ENCODE data around the gene PPP1R12B.
A peak's percentile ranks its signal among the peaks of the same experiment; 100 is the strongest.

Gene PPP1R12B

DNA sequence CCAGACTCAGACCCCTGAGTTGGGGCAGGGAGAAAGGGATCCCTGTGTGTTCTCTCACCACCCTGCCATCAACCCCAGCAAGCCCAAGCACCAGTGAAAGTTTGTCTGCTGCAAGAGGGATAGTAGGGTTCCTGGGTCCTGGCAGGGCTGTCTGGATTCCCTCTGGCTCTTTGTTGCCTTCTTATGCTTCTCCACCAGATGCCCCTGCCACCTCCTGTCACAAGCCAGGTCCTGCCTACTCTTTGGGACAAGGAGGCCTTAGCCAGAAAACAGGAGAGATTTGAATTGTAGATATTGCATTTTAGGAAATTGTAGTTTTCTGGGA lies 28.5 kb upstream of the PPP1R12B start:
- TF ChIP-seq, protein P1, sequence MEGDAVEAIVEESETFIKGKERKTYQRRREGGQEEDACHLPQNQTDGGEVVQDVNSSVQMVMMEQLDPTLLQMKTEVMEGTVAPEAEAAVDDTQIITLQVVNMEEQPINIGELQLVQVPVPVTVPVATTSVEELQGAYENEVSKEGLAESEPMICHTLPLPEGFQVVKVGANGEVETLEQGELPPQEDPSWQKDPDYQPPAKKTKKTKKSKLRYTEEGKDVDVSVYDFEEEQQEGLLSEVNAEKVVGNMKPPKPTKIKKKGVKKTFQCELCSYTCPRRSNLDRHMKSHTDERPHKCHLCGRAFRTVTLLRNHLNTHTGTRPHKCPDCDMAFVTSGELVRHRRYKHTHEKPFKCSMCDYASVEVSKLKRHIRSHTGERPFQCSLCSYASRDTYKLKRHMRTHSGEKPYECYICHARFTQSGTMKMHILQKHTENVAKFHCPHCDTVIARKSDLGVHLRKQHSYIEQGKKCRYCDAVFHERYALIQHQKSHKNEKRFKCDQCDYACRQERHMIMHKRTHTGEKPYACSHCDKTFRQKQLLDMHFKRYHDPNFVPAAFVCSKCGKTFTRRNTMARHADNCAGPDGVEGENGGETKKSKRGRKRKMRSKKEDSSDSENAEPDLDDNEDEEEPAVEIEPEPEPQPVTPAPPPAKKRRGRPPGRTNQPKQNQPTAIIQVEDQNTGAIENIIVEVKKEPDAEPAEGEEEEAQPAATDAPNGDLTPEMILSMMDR (conservative IDR thresholded peaks at IDR 0.05; ENCODE audit: low read length): no peak
- no peak for DNase-seq (ENCODE audit: low read depth)
- H3K4me3 ChIP-seq (ENCODE audit: low read length): no peak overlapping the region

GRCh38 chr1:202323731-202324130 lies 24.8 kb upstream of the PPP1R12B start:
- TF ChIP-seq, protein P1 (conservative IDR thresholded peaks at IDR 0.05; ENCODE audit: low read length): no peak
- no peak overlapping the region for H3K4me3 ChIP-seq (ENCODE audit: low read length)
- DNase-seq (ENCODE audit: low read depth): no peak

GRCh38 chr1:202324646-202325045 lies 23.9 kb upstream of the PPP1R12B start:
- TF ChIP-seq, protein P1 (conservative IDR thresholded peaks at IDR 0.05; ENCODE audit: low read length): no peak
- DNase-seq (ENCODE audit: low read depth): no peak
- H3K4me3 ChIP-seq (ENCODE audit: low read length): no peak overlapping the region

- TF ChIP-seq, protein P1 (conservative IDR thresholded peaks at IDR 0.05; ENCODE audit: low read length): no peak
- H3K4me3 ChIP-seq (ENCODE audit: low read length): no peak overlapping the region
- DNase-seq (ENCODE audit: low read depth): no peak
Observed at GRCh38 chr1:202329891-202330290, 18.6 kb upstream of the PPP1R12B start.

GRCh38 chr1:202333861-202334260 lies 14.6 kb upstream of the PPP1R12B start:
- DNase-seq (ENCODE audit: low read depth): no peak
- TF ChIP-seq, protein P1 (conservative IDR thresholded peaks at IDR 0.05; ENCODE audit: low read length): no peak
- no peak overlapping the region for H3K4me3 ChIP-seq (ENCODE audit: low read length)

- TF ChIP-seq, protein P1 (conservative IDR thresholded peaks at IDR 0.05; ENCODE audit: low read length): peak; percentile 82
- DNase-seq (ENCODE audit: low read depth): peak; percentile 46
- no peak overlapping the region for H3K4me3 ChIP-seq (ENCODE audit: low read length)
Observed at GRCh38 chr1:202343652-202344349, 4.7 kb upstream of the PPP1R12B start.

- TF ChIP-seq, protein P1 (conservative IDR thresholded peaks at IDR 0.05; ENCODE audit: low read length): no peak
- DNase-seq (ENCODE audit: low read depth): no peak
- no peak overlapping the region for H3K4me3 ChIP-seq (ENCODE audit: low read length)
Observed at GRCh38 chr1:202348005-202348508, 442 bp upstream of the PPP1R12B start.

All from AG10803 (cell line).